GM18520 (cell line): ENCODE data around the gene OCA2.
"Not testable (repeated sequence)": the region's sequence is repeated elsewhere in the genome, so short reads cannot be mapped to it uniquely, and the experiment has no call there.

Experiments used
- ATAC-seq: cut with Tn5 transposase; IDR thresholded peaks from one replicate; pipeline ENCODE4 v1.9.1; 2021; ENCODE audit not compliant: unreplicated experiment

OCA2 gene

GRCh38 chr15:28098766-28099554 is at the start of gene OCA2:
Gene OCA2, minus strand, starts transcription at chr15:28099315. Its CDS starts 17,441 bp downstream, at chr15:28081874.
- ATAC-seq = no peak

GRCh38 chr15:28147801-28148200 is 48.7 kb upstream of the OCA2 start:
- no peak for ATAC-seq

GRCh38 chr15:28145419-28145818 is 46.3 kb upstream of the OCA2 start:
- not testable (repeated sequence) for ATAC-seq

GRCh38 chr15:28140062-28140461 is 40.9 kb upstream of the OCA2 start:
- ATAC-seq = no peak

GRCh38 chr15:28137408-28138039 is 38.4 kb upstream of the OCA2 start:
- ATAC-seq = not testable (repeated sequence)

- ATAC-seq = peak; percentile 75
Measured at GRCh38 chr15:28136236-28136904, 37.3 kb upstream of the OCA2 start.

- no peak for ATAC-seq
Measured at GRCh38 chr15:28133281-28133680, 34.2 kb upstream of the OCA2 start.

- no peak for ATAC-seq
Measured at GRCh38 chr15:28132524-28133275, 33.6 kb upstream of the OCA2 start.

GRCh38 chr15:28131946-28132345 is 32.8 kb upstream of the OCA2 start:
- ATAC-seq = no peak

GRCh38 chr15:28131400-28131799 is 32.3 kb upstream of the OCA2 start:
- no peak for ATAC-seq

GRCh38 chr15:28130651-28131050 is 31.5 kb upstream of the OCA2 start:
- ATAC-seq = no peak

- no peak for ATAC-seq
Measured at GRCh38 chr15:28129231-28129848, 30.2 kb upstream of the OCA2 start.

- no peak for ATAC-seq
Measured at GRCh38 chr15:28128031-28128430, 28.9 kb upstream of the OCA2 start.

GRCh38 chr15:28127036-28127435 is 27.9 kb upstream of the OCA2 start:
- no peak for ATAC-seq

- ATAC-seq = no peak
Measured at GRCh38 chr15:28125673-28126651, 26.8 kb upstream of the OCA2 start.

- no peak for ATAC-seq
Measured at GRCh38 chr15:28124841-28125240, 25.7 kb upstream of the OCA2 start.

GRCh38 chr15:28123408-28124023 is 24.4 kb upstream of the OCA2 start:
- ATAC-seq = peak; percentile 59

- ATAC-seq = no peak
Measured at GRCh38 chr15:28122038-28122949, 23.2 kb upstream of the OCA2 start.
